Activated naive CD4-positive, alpha-beta T cell treated with anti-CD3 and anti-CD28 coated beads, Interleukin-2, amount 50 U/mL, for 72 hours (primary cell): ENCODE data around the gene TYK2. TPM values are rescaled to one million over a fixed set of nuclear protein-coding genes. Genes with fewer than 3 reads are reported as not detected.
"Not testable (repeated sequence)": the region's sequence is repeated elsewhere in the genome, so short reads cannot be mapped to it uniquely, and the experiment has no call there.

Experiments used
- ATAC-seq, 2 donors: fragments of 150-1000 bp; cut with Tn5 transposase; 2 replicates each; pipeline ENCODE4 v1.10.0; 2021; ENCODE audit warnings: mild to moderate bottlenecking in 2 of 2, moderate library complexity in 2 of 2
- DNase-seq, 2 donors: peaks; one replicate each; pipeline ENCODE4 v3.0.0; 2021 to 2022; ENCODE audit warnings: low spot score in 2 of 2
- H3K27ac Mint-ChIP-seq, 2 donors: one replicate each; pipeline ENCODE4 v1.8.0; 2022; ENCODE audit warnings: mild to moderate bottlenecking in 2 of 2, mixed read lengths in 2 of 2
- H3K36me3 Mint-ChIP-seq, 2 donors: one replicate each; pipeline ENCODE4 v1.8.0; 2022; ENCODE audit warnings: mixed read lengths in 2 of 2
- H3K9me3 Mint-ChIP-seq, 2 donors: one replicate each; pipeline ENCODE4 v1.8.0; 2022; ENCODE audit warnings: mixed read lengths in 2 of 2
- total RNA-seq, 2 donors: library from RNA; stranded (reverse); gene quantifications; one replicate each; pipeline ENCODE4 v1.2.3, GENCODE V29; 2022

The TYK2 gene
- total RNA-seq, 2 donors from 2014 or later = 164 to 232 TPM

GRCh38 chr19:10395436-10395835, 15.1 kb upstream of the TYK2 start:
- no peaks in the 10 kb centered on the region for H3K9me3 Mint-ChIP-seq
- H3K27ac Mint-ChIP-seq = no peak overlapping the region
- H3K36me3 Mint-ChIP-seq = peaks cover 6 to 13% of the 10 kb centered on the region in 2 donors
- ATAC-seq = no peak
- no peak for DNase-seq

- no peak overlapping the region for H3K27ac Mint-ChIP-seq
- ATAC-seq = no peak
- no peaks in the 10 kb centered on the region for H3K9me3 Mint-ChIP-seq
- peaks cover 6 to 13% of the 10 kb centered on the region in 2 donors for H3K36me3 Mint-ChIP-seq
- no peak for DNase-seq
Observed at GRCh38 chr19:10395003-10395402, 14.6 kb upstream of the TYK2 start.

GRCh38 chr19:10393137-10393536, 12.8 kb upstream of the TYK2 start:
- no peak for DNase-seq
- Mint-ChIP-seq H3K36me3 (peaks cover 5 to 6% of the 10 kb centered on the region in 2 donors), H3K9me3 (no peaks in the 10 kb centered on the region), H3K27ac (no peak overlapping the region)
- no peak for ATAC-seq

GRCh38 chr19:10392120-10392519, 11.7 kb upstream of the TYK2 start:
- ATAC-seq (no peak), DNase-seq (no peak)
- Mint-ChIP-seq H3K27ac (no peak overlapping the region), H3K9me3 (no peaks in the 10 kb centered on the region), H3K36me3 (peaks cover 5 to 6% of the 10 kb centered on the region in 2 donors)

GRCh38 chr19:10390652-10391286, 10.4 kb upstream of the TYK2 start:
- ATAC-seq (peak; percentile 65 to 69), DNase-seq (peak in 1 of 2 donors; percentile 74)
- peak overlapping the region in 1 of 2 donors; percentile 85 for H3K27ac Mint-ChIP-seq
- H3K9me3 Mint-ChIP-seq = no peaks in the 10 kb centered on the region
- H3K36me3 Mint-ChIP-seq = peaks cover 5 to 6% of the 10 kb centered on the region in 2 donors

GRCh38 chr19:10389863-10390262, 9.5 kb upstream of the TYK2 start:
- ATAC-seq (no peak), DNase-seq (peak in 1 of 2 donors; percentile 27)
- H3K27ac Mint-ChIP-seq = peak overlapping the region in 1 of 2 donors; percentile 60
- H3K9me3 Mint-ChIP-seq = no peaks in the 10 kb centered on the region
- H3K36me3 Mint-ChIP-seq = peaks cover 5 to 6% of the 10 kb centered on the region in 2 donors

GRCh38 chr19:10388957-10389356, 8.6 kb upstream of the TYK2 start:
- peak; percentile 78 to 85 for DNase-seq
- peak overlapping the region in 1 of 2 donors; percentile 60 for H3K27ac Mint-ChIP-seq
- H3K9me3 Mint-ChIP-seq = no peaks in the 10 kb centered on the region
- peak; percentile 69 for ATAC-seq
- peaks cover 5 to 6% of the 10 kb centered on the region in 2 donors for H3K36me3 Mint-ChIP-seq

GRCh38 chr19:10384580-10384979, 4.2 kb upstream of the TYK2 start:
- Mint-ChIP-seq H3K9me3 (no peaks in the 10 kb centered on the region), H3K27ac (no peak overlapping the region), H3K36me3 (peaks cover 6 to 8% of the 10 kb centered on the region in 2 donors)
- no peak for ATAC-seq
- no peak for DNase-seq

GRCh38 chr19:10383223-10383499, 2.8 kb upstream of the TYK2 start:
- H3K36me3 Mint-ChIP-seq = peaks cover 13 to 15% of the 10 kb centered on the region in 2 donors
- ATAC-seq, H3K27ac Mint-ChIP-seq, H3K9me3 Mint-ChIP-seq, DNase-seq: not testable (repeated sequence)

- no peaks in the 10 kb centered on the region for H3K9me3 Mint-ChIP-seq
- peaks cover 16 to 18% of the 10 kb centered on the region in 2 donors for H3K36me3 Mint-ChIP-seq
- peak in 1 of 2 donors; percentile 22 for DNase-seq
- peak; percentile 2 for ATAC-seq
- peak overlapping the region; percentile 79 to 90 for H3K27ac Mint-ChIP-seq
Observed at GRCh38 chr19:10379880-10380312, 476 bp downstream of the TYK2 start.

GRCh38 chr19:10378124-10378523, 2.2 kb downstream of the TYK2 start:
- Mint-ChIP-seq H3K27ac (peak overlapping the region in 1 of 2 donors; percentile 55), H3K9me3 (no peaks in the 10 kb centered on the region), H3K36me3 (peaks cover 16 to 21% of the 10 kb centered on the region in 2 donors)
- DNase-seq = no peak
- ATAC-seq = no peak

GRCh38 chr19:10377140-10377640, 3.2 kb downstream of the TYK2 start:
- peaks cover 16 to 21% of the 10 kb centered on the region in 2 donors for H3K36me3 Mint-ChIP-seq
- not testable (repeated sequence) for H3K27ac Mint-ChIP-seq

GRCh38 chr19:10374931-10375330, 5.4 kb downstream of the TYK2 start:
- Mint-ChIP-seq H3K36me3 (peaks cover 12 to 14% of the 10 kb centered on the region in 2 donors), H3K27ac (peak overlapping the region; percentile 2 to 28), H3K9me3 (no peaks in the 10 kb centered on the region)
- ATAC-seq = no peak
- DNase-seq = no peak

More at GRCh38 chr19:10377140-10377640, 3.2 kb downstream of the TYK2 start:
- not testable (repeated sequence) for DNase-seq, H3K9me3 Mint-ChIP-seq, ATAC-seq

- ATAC-seq (no peak), DNase-seq (no peak)
- peaks cover 9 to 16% of the 10 kb centered on the region in 2 donors for H3K36me3 Mint-ChIP-seq
- H3K27ac Mint-ChIP-seq = no peak overlapping the region
- no peaks in the 10 kb centered on the region for H3K9me3 Mint-ChIP-seq
Observed at GRCh38 chr19:10372690-10373089, 7.7 kb downstream of the TYK2 start.

GRCh38 chr19:10368101-10368803, 12.1 kb downstream of the TYK2 start:
- H3K27ac Mint-ChIP-seq = no peak overlapping the region
- no peaks in the 10 kb centered on the region for H3K9me3 Mint-ChIP-seq
- DNase-seq (no peak), ATAC-seq (no peak)
- peaks cover 9% of the 10 kb centered on the region in 2 donors for H3K36me3 Mint-ChIP-seq

- DNase-seq, H3K36me3 Mint-ChIP-seq, H3K27ac Mint-ChIP-seq, H3K9me3 Mint-ChIP-seq, ATAC-seq: not testable (repeated sequence)
Observed at GRCh38 chr19:10366950-10367512, 13.3 kb downstream of the TYK2 start.

GRCh38 chr19:10365518-10365917, 14.9 kb downstream of the TYK2 start:
- DNase-seq = no peak
- no peaks in the 10 kb centered on the region for H3K9me3 Mint-ChIP-seq
- no peak for ATAC-seq
- H3K27ac Mint-ChIP-seq = no peak overlapping the region
- peaks cover 9% of the 10 kb centered on the region in 2 donors for H3K36me3 Mint-ChIP-seq
